ENCODE results near the gene CCL19.

CCL19 gene

DNA sequence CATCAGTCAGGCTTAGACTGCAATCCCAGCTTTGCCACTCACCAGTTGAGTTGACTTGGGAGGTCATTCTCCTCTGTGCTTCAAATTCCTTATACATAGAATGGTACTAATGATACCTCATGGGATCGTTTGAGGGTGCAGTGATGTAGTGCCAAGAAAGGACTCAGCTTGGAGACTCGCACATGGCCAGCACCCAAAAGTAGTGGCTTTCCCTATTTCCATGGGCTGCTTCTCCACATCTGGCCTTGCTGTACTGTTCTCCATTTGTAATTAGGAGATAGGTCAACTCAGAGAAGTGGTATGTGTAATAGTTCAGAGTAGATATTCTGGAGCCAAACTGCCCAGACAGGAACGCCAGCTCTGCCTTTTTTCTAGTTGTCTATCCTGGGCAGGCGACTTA is 5.5 kb downstream of the CCL19 start:
- no peak for DNase-seq
- no peaks in the 10 kb centered on the region for H3K9me3 ChIP-seq (ENCODE audit: control insufficient read depth, low read length)
- no peaks in the 10 kb centered on the region for H3K4me1 ChIP-seq (ENCODE audit: control insufficient read depth, insufficient read depth, low read length, poor library complexity, severe bottlenecking)
- no peaks in the 10 kb centered on the region for H3K27me3 ChIP-seq (replicated peaks; ENCODE audit: control insufficient read depth, insufficient read depth, low read length, poor library complexity, severe bottlenecking)
- H3K4me3 ChIP-seq (ENCODE audit: insufficient read depth, low read depth, low read length, poor library complexity, severe bottlenecking) = no peak overlapping the region
- no peaks in the 10 kb centered on the region for H3K36me3 ChIP-seq (ENCODE audit: control insufficient read depth, insufficient read depth, low read length)
- no peak overlapping the region for H3K27ac ChIP-seq (ENCODE audit: insufficient read depth, low read length, poor library complexity, severe bottlenecking)

DNA sequence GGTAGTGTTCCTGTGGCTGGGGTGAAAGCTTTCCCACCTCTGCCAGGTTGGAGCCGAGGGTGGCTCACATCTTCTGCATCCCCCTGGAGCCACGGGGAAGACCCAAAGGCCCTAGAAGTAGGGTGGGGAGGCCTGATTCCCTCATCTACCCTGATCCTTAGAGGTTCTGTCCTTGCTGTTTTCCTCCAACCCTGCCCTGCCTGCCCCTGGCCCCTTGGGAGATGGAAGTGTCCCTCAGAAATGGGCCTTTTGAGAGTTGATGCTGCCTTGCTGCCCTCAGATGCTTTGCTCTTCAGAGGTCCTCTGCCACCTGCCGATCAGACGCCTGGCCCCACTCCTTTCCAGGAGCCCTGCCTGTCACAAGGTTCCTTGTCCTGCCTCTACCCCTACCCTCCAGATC is 6.3 kb downstream of the CCL19 start:
- H3K27ac ChIP-seq (ENCODE audit: insufficient read depth, low read length, poor library complexity, severe bottlenecking) = no peak overlapping the region
- H3K4me3 ChIP-seq (ENCODE audit: insufficient read depth, low read depth, low read length, poor library complexity, severe bottlenecking) = no peak overlapping the region
- no peaks in the 10 kb centered on the region for H3K27me3 ChIP-seq (replicated peaks; ENCODE audit: control insufficient read depth, insufficient read depth, low read length, poor library complexity, severe bottlenecking)
- no peaks in the 10 kb centered on the region for H3K4me1 ChIP-seq (ENCODE audit: control insufficient read depth, insufficient read depth, low read length, poor library complexity, severe bottlenecking)
- no peaks in the 10 kb centered on the region for H3K9me3 ChIP-seq (ENCODE audit: control insufficient read depth, low read length)
- no peaks in the 10 kb centered on the region for H3K36me3 ChIP-seq (ENCODE audit: control insufficient read depth, insufficient read depth, low read length)
- DNase-seq = no peak

DNA sequence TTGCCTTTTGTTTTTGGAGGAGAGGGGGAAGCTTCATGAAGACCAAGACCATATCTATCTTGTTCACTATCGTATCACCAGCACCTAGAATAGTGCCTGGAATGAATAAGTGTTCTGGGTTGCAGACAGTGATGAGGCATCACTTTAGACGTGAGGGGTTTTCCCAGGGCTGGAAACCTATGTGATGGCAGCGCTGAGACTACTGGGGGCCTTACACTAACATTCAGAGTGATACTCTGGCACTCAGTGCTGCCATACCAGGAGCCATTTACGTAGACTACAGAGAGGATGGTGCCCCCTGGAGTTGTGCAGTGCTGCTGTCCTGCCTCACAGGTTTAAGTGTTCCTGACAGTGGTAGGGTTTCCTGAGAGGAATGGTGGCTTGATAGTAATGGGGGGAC is 6.9 kb downstream of the CCL19 start:
- H3K36me3 ChIP-seq (ENCODE audit: control insufficient read depth, insufficient read depth, low read length) = no peaks in the 10 kb centered on the region
- no peak for DNase-seq
- H3K4me3 ChIP-seq (ENCODE audit: insufficient read depth, low read depth, low read length, poor library complexity, severe bottlenecking) = no peak overlapping the region
- H3K4me1 ChIP-seq (ENCODE audit: control insufficient read depth, insufficient read depth, low read length, poor library complexity, severe bottlenecking) = no peaks in the 10 kb centered on the region
- H3K27me3 ChIP-seq (replicated peaks; ENCODE audit: control insufficient read depth, insufficient read depth, low read length, poor library complexity, severe bottlenecking) = no peaks in the 10 kb centered on the region
- H3K27ac ChIP-seq (ENCODE audit: insufficient read depth, low read length, poor library complexity, severe bottlenecking) = no peak overlapping the region
- no peaks in the 10 kb centered on the region for H3K9me3 ChIP-seq (ENCODE audit: control insufficient read depth, low read length)

DNA sequence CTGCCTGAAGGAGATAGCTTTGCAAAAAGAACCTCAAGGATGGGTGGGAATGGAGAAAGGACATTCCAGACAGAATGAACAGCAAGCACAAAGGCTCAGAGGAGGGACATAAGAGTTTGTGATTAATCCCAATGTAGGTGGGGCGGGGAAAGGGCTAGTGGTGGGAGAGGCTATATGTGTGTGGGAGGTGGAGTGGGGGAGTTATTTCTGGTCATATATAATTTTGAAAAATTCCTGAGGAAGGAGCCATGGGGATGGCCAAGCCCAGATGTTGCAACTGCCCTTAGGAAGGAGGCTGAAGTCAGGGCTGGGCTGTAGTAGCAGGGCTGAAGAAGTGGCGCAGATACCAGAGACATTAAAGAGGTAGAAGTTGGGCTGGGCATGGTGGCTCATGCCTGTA is 15.2 kb downstream of the CCL19 start:
- DNase-seq = no peak
- H3K4me3 ChIP-seq (ENCODE audit: insufficient read depth, low read depth, low read length, poor library complexity, severe bottlenecking) = no peak overlapping the region
- H3K36me3 ChIP-seq (ENCODE audit: control insufficient read depth, insufficient read depth, low read length) = no peaks in the 10 kb centered on the region
- no peak overlapping the region for H3K27ac ChIP-seq (ENCODE audit: insufficient read depth, low read length, poor library complexity, severe bottlenecking)
- no peaks in the 10 kb centered on the region for H3K4me1 ChIP-seq (ENCODE audit: control insufficient read depth, insufficient read depth, low read length, poor library complexity, severe bottlenecking)
- no peaks in the 10 kb centered on the region for H3K27me3 ChIP-seq (replicated peaks; ENCODE audit: control insufficient read depth, insufficient read depth, low read length, poor library complexity, severe bottlenecking)
- H3K9me3 ChIP-seq (ENCODE audit: control insufficient read depth, low read length) = no peaks in the 10 kb centered on the region

DNA sequence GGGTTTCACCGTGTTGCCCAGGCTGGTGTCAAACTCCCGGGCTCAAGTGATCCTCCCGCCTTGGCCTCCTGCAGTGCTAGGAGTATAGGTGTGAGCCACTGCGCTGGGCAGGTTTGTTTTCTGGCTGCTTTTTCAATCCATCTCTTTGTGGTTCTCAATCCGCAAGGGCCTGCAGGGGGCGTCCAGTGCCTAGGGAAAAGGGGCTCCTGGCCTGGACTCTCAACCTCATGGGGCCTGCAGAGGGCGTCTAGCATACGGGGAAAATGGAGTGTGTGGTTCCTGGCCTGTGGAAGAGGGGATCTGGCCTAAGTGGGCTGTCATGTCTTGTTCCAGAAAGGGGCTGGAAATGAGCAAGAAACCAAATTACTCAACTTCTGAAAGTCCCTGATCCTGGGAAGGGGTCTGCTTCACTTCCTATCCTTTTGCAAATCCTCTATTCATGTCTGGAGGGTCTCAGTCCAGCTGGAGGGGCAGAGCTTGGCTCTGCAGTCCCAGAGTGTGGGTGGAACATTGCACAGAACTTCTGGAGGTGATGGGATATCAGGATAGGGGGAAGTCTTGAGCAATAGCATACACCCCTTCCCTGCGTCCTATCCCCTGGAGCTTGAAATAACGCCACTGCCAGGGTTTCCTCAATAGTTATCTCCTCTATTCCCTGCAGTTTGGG is 15.9 kb downstream of the CCL19 start:
- no peak overlapping the region for H3K27ac ChIP-seq (ENCODE audit: insufficient read depth, low read length, poor library complexity, severe bottlenecking)
- no peak overlapping the region for H3K4me3 ChIP-seq (ENCODE audit: insufficient read depth, low read depth, low read length, poor library complexity, severe bottlenecking)
- peak in 2 of 3 donors; percentile 13 to 27 for DNase-seq

DNA sequence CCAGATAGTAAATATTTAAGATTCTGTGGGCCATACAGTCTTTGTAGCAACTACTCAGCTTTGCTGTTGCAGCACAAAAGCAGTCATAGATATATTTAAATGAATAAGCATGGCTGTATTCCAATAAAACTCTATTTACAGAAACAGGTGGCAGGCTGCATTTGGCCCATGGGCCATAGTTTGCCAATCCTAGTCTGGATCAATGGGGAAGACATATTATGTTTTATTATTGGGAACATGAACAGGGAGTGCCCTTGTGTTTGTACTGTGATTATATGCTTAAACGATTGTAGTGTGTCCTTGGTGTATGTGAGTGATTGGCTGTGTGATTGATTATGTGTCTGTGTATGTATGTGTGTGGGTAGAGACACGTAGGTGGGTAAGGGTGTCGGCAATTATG is 16.6 kb downstream of the CCL19 start:
- no peak for DNase-seq
- H3K9me3 ChIP-seq (ENCODE audit: control insufficient read depth, low read length) = no peaks in the 10 kb centered on the region

More for the DNA sequence above, 15.9 kb downstream of the CCL19 start:
- Histone ChIP-seq H3K9me3 (ENCODE audit: control insufficient read depth, low read length) (no peaks in the 10 kb centered on the region), H3K36me3 (ENCODE audit: control insufficient read depth, insufficient read depth, low read length) (no peaks in the 10 kb centered on the region), H3K4me1 (ENCODE audit: control insufficient read depth, insufficient read depth, low read length, poor library complexity, severe bottlenecking) (no peaks in the 10 kb centered on the region), H3K27me3 (replicated peaks; ENCODE audit: control insufficient read depth, insufficient read depth, low read length, poor library complexity, severe bottlenecking) (no peaks in the 10 kb centered on the region)

DNA sequence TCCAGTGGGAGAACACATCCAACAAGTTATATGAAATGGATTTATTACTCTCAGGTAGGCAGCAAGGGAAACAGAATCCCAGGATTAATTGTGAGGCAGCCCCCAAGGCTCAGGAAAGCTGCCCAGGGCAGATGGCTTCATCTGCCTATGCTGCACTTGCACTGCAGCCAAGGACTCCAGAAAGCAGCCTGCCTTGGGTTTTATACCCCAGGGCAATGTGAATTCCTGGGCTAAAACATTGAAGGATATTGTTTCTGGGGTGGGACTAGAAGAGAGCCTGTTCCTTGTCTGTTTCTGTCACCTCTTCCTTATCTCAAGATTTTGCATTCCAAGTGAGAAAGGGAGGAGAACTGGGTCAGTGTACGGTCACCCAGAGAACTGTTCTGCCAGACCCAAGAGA is 19.8 kb downstream of the CCL19 start:
- H3K9me3 ChIP-seq (ENCODE audit: control insufficient read depth, low read length) = no peaks in the 10 kb centered on the region
- no peak for DNase-seq
- no peaks in the 10 kb centered on the region for H3K27me3 ChIP-seq (replicated peaks; ENCODE audit: control insufficient read depth, insufficient read depth, low read length, poor library complexity, severe bottlenecking)
- H3K36me3 ChIP-seq (ENCODE audit: control insufficient read depth, insufficient read depth, low read length) = no peaks in the 10 kb centered on the region
- no peak overlapping the region for H3K4me3 ChIP-seq (ENCODE audit: insufficient read depth, low read depth, low read length, poor library complexity, severe bottlenecking)
- H3K27ac ChIP-seq (ENCODE audit: insufficient read depth, low read length, poor library complexity, severe bottlenecking) = no peak overlapping the region
- no peaks in the 10 kb centered on the region for H3K4me1 ChIP-seq (ENCODE audit: control insufficient read depth, insufficient read depth, low read length, poor library complexity, severe bottlenecking)

More for the DNA sequence above, 16.6 kb downstream of the CCL19 start:
- H3K36me3 ChIP-seq (ENCODE audit: control insufficient read depth, insufficient read depth, low read length) = no peaks in the 10 kb centered on the region
- no peak overlapping the region for H3K27ac ChIP-seq (ENCODE audit: insufficient read depth, low read length, poor library complexity, severe bottlenecking)
- no peaks in the 10 kb centered on the region for H3K27me3 ChIP-seq (replicated peaks; ENCODE audit: control insufficient read depth, insufficient read depth, low read length, poor library complexity, severe bottlenecking)
- H3K4me3 ChIP-seq (ENCODE audit: insufficient read depth, low read depth, low read length, poor library complexity, severe bottlenecking) = no peak overlapping the region
- H3K4me1 ChIP-seq (ENCODE audit: control insufficient read depth, insufficient read depth, low read length, poor library complexity, severe bottlenecking) = no peaks in the 10 kb centered on the region

DNA sequence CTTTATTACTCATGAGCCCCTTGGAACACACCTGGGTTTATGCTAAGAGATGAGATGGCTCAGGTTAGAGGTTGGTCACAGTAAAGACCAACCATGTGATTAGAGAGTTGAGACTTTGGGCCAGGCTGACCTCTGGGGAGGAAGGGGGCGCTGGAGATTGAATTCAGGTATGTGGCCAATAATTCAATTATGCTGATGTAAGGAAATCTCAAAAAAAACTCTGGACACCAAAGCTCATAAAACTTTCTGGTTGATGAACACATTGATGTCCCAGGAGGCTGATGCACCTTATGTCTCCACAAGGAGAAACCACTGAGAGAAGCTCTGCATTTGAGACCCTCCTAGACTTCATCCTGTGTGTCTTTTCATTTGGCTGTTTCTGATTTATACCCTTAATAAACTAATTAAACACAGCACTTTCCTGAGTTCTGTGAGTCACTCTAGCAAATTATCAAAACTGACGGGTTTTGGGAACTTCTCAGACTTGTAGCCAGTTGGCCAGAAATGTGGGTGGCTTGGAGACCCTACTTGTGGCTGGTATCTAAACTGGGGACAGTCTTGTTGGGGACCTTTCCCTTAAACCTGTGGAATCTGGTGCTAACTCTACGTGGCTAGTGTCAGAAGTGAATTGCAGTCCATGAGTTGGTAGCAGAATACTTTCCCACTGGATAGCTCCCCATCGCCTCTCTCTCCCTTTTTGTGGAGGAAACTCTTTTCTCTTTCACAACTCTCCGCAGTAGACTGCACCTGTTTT is 21.1 kb downstream of the CCL19 start:
- Histone ChIP-seq H3K9me3 (ENCODE audit: control insufficient read depth, low read length) (no peaks in the 10 kb centered on the region), H3K4me3 (ENCODE audit: insufficient read depth, low read depth, low read length, poor library complexity, severe bottlenecking) (no peak overlapping the region), H3K27me3 (replicated peaks; ENCODE audit: control insufficient read depth, insufficient read depth, low read length, poor library complexity, severe bottlenecking) (no peaks in the 10 kb centered on the region), H3K4me1 (ENCODE audit: control insufficient read depth, insufficient read depth, low read length, poor library complexity, severe bottlenecking) (peaks cover 4% of the 10 kb centered on the region), H3K27ac (ENCODE audit: insufficient read depth, low read length, poor library complexity, severe bottlenecking) (no peak overlapping the region), H3K36me3 (ENCODE audit: control insufficient read depth, insufficient read depth, low read length) (no peaks in the 10 kb centered on the region)
- no peak for DNase-seq

DNA sequence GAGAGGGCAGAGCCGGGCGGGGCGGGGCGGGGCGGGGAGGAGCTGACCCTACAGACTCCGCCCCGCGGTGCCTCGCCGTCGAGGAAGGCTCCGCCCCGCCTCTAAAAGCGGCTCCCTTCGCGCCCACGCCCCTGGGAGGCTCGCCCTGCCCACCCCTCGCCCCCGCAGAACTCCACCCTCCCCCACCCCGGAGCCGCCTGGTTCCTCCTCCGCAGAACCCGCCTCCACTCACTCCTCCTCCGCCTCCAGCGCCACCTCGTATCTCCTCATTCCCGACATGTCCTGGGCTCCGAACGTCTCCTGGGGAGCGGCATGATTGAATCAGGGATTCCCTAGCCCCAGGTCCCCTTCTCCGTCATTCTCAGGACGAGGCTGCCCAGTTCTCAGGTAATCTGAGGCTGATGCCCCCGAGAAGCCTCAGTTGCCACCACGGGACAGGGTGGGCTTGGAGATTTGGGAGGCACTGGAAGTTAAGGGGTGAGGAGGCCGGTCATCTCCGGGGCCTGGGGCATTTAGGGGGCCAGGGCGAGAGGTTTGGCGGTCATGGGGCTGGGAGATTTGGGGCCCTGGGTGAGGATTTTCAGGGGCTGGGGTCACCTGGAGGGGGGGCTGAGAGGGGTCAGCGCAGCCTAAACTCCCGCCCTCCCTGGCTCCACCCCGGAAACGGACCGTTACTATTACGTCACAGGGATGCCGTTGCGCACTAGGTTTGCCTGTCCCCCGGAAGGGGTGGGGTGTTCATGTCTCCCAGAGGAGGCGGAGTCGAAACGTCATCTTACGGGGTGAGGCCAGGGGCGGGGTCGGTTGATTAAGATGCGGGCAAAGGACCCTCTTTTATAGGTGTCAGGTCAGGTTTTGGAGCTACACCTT is 25.5 kb downstream of the CCL19 start:
- peaks cover 3% of the 10 kb centered on the region for H3K36me3 ChIP-seq (ENCODE audit: control insufficient read depth, insufficient read depth, low read length)
- peaks cover 44% of the 10 kb centered on the region for H3K4me1 ChIP-seq (ENCODE audit: control insufficient read depth, insufficient read depth, low read length, poor library complexity, severe bottlenecking)
- peak; percentile 84 to 88 (median 87) for DNase-seq
- no peaks in the 10 kb centered on the region for H3K9me3 ChIP-seq (ENCODE audit: control insufficient read depth, low read length)
- H3K4me3 ChIP-seq (ENCODE audit: insufficient read depth, low read depth, low read length, poor library complexity, severe bottlenecking) = peak overlapping the region; percentile 64
- peak overlapping the region; percentile 96 for H3K27ac ChIP-seq (ENCODE audit: insufficient read depth, low read length, poor library complexity, severe bottlenecking)
- no peaks in the 10 kb centered on the region for H3K27me3 ChIP-seq (replicated peaks; ENCODE audit: control insufficient read depth, insufficient read depth, low read length, poor library complexity, severe bottlenecking)

DNA sequence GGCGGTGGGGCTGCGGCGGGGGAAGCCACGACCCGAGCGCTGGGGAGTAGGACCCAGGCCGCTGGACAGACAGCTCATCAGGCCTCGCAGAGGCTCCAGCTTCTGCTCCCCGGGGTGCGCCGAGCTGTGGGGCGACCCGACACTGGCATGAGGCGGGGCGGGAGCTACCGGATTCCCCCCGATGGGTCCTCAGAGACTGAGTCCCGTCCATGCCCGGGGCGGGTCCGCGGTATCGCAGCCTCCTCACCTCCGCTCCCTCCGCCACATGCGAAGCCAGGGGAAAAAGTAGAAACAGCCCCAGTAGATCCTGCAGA is 26.1 kb downstream of the CCL19 start:
- peak overlapping the region; percentile 53 for H3K4me3 ChIP-seq (ENCODE audit: insufficient read depth, low read depth, low read length, poor library complexity, severe bottlenecking)
- H3K27ac ChIP-seq (ENCODE audit: insufficient read depth, low read length, poor library complexity, severe bottlenecking) = peak overlapping the region; percentile 72
- peaks cover 44% of the 10 kb centered on the region for H3K4me1 ChIP-seq (ENCODE audit: control insufficient read depth, insufficient read depth, low read length, poor library complexity, severe bottlenecking)
- H3K36me3 ChIP-seq (ENCODE audit: control insufficient read depth, insufficient read depth, low read length) = peaks cover 7% of the 10 kb centered on the region
- no peaks in the 10 kb centered on the region for H3K27me3 ChIP-seq (replicated peaks; ENCODE audit: control insufficient read depth, insufficient read depth, low read length, poor library complexity, severe bottlenecking)
- DNase-seq = no peak
- H3K9me3 ChIP-seq (ENCODE audit: control insufficient read depth, low read length) = no peaks in the 10 kb centered on the region

Measured in effector memory CD4-positive, alpha-beta T cell (primary cell).